Hepatocyte (in vitro differentiated cells): ENCODE measurements around the gene SLC7A14.

Experiments
- EZH2 ChIP-seq: fragments of 200-600 bp; sonication (generic); IDR thresholded peaks from 2 replicates; pipeline ENCODE4 v1.6.1; 2016; ENCODE audit warnings: antibody characterized with exemption, mild to moderate bottlenecking, borderline replicate concordance
- TF ChIP-seq, protein P1 (sequence below): fragments of 200-600 bp; sonication (generic); IDR thresholded peaks from 2 replicates; pipeline ENCODE4 v1.5.1; 2016; ENCODE audit warnings: antibody characterized with exemption, mild to moderate bottlenecking; ENCODE audit not compliant: poor library complexity

DNA sequence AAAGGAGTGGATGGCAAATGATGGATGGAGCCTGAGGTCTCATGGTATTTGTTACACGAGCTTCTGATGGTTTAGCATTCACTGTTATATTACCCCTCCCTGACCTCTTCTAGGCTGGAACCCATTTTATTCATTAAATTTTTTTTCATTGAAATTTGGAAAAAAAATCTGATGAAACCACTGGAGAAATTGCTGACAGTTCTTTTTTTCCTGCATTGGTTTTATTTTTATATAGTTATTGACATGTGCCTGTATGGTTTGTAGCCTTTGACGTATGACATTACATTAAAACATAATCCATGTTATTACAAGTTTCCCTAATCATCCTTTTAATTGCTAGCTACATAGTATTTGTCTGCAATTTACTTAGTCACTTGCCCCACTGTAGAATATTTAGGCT, 85.4 kb downstream of the SLC7A14 start:
- TF ChIP-seq, protein P1, sequence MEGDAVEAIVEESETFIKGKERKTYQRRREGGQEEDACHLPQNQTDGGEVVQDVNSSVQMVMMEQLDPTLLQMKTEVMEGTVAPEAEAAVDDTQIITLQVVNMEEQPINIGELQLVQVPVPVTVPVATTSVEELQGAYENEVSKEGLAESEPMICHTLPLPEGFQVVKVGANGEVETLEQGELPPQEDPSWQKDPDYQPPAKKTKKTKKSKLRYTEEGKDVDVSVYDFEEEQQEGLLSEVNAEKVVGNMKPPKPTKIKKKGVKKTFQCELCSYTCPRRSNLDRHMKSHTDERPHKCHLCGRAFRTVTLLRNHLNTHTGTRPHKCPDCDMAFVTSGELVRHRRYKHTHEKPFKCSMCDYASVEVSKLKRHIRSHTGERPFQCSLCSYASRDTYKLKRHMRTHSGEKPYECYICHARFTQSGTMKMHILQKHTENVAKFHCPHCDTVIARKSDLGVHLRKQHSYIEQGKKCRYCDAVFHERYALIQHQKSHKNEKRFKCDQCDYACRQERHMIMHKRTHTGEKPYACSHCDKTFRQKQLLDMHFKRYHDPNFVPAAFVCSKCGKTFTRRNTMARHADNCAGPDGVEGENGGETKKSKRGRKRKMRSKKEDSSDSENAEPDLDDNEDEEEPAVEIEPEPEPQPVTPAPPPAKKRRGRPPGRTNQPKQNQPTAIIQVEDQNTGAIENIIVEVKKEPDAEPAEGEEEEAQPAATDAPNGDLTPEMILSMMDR = no peak
- no peak for TF ChIP-seq EZH2
